Raji (cell line): Measurements from ENCODE around the gene RGS8.

ENCODE experiments used
- POLR2A ChIP-seq: IDR thresholded peaks from 2 replicates; pipeline ENCODE4 v1.6.1; 2011; ENCODE audit warnings: low read depth, low read length, control low read depth; ENCODE audit not compliant: insufficient read depth

The RGS8 gene, protein sequence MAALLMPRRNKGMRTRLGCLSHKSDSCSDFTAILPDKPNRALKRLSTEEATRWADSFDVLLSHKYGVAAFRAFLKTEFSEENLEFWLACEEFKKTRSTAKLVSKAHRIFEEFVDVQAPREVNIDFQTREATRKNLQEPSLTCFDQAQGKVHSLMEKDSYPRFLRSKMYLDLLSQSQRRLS

DNA sequence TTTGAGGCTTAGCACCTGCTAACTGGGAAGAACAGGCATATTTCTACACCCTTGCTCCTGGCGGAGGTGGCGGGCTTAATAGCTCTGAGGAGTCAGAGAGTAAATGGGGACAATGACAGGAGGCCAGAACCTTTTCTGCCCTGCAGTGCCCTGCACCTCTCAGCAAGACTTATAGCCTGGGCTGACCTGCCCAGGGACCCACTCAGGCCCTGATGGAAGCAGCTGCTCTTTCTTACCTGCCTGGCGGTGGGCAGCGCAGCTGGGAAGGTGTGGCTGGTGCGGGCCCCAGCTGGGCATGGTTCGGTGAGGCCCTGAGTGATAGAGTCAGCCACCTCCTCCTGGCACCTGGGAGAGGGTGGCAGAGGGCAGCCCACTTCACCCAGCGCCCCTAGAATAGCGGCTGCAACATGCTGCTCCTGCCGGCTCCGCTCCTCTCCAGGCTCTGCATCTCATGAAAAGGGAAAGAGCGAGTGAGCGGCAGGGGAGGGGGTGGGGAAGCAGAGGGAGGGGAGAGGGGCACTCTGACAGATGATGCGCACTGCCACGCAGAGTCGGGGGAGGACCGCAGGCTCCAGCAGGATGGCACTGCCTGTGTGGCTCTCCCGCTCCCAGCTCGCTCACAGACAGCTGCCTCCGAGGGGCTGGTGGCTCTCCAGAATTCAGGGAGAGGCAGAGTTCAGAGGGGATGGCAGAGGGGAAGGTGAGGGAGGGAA lies at the start of gene RGS8:
TSS of gene RGS8 (minus strand) at position 472 of the 713 bp plus-strand sequence. CDS start 14,938 bp downstream, outside the sequence.
- TF ChIP-seq POLR2A = no peak

DNA sequence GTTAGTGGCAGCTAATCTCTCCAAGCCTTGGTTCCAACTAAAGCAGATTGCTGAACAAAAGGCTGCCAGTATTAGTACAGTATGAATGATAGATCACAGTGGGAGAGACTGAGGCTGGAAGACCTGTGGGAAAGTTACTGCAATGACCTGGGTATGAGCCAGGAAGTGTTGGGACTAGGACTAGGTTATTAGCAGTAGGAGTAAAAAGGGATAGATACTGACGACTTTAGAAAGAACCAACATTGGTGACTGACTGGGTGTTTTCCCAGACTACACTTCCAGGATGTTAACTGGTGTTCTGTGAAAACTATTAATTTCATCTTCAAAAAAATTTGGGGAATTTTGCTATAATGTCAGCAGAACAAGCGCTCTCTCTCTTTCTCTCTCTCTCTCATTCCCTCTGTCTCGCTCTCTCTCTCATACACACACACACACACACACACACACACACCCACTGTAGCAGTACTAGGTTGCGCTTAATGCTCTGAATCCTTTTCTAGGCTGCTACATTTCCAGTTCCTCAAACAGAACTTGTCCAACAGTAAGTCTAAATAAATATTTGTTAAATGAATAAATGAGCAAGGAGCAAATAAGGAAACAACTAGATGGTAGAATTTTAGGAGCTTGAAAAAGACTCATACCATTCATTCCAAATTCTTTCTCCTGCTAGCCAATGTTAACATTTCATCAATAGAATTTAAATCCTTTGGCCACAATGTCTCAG lies 47.6 kb upstream of the RGS8 start:
- TF ChIP-seq POLR2A = no peak

DNA sequence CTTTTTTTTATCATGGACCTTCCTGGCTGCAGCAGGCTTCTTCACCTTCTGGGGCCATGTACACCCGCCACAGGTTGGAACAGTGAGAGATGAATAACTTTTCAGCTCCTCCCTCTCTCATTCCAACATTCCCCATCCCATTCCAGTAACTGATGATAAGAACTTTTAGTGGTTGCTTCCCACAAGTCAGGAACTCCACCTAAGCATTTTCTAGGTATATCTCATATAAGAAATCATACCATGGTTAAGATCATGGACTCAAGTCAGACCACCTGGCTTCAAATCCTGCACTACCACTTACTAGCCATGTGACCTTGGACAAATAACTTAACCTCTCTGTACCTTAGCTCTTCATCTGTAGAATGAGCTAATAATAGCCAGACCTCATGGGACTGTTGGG lies 42.5 kb upstream of the RGS8 start:
- TF ChIP-seq POLR2A = no peak

DNA sequence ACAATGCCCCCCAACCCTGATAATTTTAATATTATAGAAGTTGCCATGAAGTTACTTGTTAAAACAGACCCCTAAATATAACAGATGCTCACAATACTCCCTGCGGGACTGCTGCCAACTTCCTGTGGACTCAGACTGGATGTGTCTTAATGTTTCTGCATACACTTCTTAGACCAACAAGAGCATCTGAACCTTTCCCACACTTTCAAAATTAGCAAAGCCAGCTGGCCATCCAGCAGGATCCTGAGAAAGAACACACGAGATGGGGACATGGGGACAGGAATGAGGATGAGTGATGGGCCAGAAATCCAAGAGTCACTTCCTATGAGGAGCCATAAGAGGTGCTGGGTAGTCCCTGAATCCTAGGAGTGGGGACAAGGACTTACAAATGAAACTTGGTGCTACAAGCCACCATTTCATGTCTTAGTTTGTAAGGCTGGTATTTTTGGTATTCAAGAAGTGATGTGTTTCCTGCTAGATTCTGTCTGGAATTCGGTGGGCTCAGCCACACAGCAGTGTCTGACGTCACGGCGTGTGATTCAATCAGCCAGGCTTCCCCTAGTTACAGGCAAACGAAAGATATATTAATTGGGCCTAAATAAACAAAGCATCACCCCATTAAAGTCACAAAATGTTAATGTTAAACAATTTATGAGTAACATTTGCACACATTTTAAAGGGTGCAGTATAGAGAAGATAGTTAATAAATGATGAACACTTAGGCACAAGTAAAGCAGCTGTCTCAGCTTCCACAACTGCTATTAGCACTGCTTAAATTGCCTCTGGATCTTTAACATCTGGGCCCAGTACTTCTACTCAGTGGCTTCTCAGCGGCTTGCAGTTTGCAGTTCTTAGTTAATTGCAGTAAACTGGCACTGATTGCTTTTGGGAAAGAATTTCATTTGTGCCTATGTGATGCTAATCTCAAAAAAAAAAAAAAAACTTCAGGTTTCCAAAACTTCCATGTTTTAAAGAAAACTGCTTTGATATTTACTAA lies 41.2 kb upstream of the RGS8 start:
- no peak for TF ChIP-seq POLR2A

DNA sequence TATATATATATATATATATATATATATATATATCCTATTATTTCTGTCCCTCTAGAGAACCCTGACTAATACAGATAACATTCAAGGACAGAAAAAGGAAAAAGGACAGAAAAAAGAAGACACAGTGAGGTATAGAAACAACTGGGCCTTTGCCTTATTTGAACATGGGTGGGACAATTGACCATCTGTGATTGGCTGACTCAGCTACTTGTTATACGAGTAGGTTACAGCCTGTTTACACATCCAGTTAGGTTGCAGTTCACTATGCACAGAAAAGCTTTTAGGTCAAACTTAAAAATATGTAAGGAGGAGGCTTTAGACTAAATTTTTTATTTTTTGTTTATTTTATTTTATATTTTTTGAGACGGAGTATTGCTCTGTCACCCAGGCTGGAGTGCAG lies 39.8 kb upstream of the RGS8 start:
- no peak for TF ChIP-seq POLR2A

DNA sequence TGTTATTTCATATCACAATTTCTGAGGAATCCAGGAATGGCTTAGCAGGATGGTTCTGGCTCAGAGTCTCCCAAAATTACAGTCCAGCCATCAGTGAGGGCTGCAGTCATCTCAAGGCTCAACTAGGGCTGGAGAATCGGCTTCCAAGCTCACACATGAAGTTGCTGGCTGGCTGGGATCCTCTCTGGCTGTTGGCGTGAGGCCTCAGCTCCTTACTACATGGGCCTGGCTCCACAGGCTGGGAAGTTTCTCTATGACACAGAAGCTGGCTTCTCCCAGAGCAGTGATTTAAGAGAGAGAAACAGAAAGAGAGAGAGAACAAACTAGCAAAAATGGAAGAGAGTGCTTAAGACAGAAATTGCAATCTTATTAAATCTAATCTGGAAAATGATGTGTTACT lies 38.8 kb upstream of the RGS8 start:
- TF ChIP-seq POLR2A = no peak

DNA sequence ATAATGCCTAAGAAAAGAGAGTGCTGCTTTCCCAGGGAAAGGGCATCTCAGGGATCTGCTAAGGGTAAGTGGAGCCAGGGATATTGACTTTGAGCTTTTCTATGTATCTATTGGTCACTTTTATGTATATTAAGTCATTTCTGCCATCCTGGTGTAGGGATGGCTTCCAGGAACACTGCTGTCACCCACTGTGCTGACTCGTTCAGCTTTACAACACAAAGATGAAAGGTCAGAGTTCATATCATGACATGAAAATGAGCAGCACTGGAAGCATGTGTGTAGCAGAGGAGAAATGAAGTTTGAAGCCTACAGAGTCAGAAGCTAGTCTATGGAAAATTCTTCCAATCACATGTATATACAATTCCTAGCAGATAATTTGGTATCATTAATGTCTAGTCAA lies 37.1 kb upstream of the RGS8 start:
- TF ChIP-seq POLR2A = no peak

DNA sequence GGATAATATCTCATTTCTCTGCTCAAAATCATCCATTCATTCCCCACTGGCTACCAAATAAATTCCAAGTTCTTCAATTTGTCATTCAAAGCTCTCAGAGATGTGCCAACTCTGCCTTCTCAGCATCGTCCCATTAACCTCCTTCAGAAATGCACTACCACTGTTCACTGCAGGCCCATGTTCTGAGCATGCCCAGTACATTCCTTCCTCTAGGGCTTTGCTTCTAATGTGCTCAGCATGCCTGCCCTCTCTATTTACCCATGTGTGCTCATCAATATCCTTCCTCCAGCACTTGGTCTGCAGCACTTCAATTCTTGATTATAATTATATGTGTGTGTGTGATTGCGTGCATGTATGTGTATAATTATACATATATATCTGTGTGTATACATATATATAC lies 36.1 kb upstream of the RGS8 start:
- no peak for TF ChIP-seq POLR2A

DNA sequence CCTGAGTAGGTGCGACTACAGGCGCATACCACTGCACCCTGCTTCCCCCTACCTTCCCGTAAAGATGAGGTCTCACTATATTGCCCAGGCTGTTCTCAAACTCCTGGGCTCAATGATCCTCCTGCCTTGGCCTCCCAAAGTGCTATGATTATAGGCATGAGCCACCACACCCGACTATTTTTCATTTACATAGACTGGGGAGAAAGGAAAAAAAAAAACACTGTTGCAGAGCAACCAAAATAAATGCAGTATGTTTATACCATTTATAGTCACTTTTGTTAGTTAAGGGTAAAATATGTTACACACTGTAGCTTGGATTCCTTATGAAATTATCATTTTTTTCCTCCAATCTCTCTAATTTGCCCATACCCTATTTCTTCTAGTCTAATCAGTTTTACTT lies 35.2 kb upstream of the RGS8 start:
- TF ChIP-seq POLR2A = no peak

DNA sequence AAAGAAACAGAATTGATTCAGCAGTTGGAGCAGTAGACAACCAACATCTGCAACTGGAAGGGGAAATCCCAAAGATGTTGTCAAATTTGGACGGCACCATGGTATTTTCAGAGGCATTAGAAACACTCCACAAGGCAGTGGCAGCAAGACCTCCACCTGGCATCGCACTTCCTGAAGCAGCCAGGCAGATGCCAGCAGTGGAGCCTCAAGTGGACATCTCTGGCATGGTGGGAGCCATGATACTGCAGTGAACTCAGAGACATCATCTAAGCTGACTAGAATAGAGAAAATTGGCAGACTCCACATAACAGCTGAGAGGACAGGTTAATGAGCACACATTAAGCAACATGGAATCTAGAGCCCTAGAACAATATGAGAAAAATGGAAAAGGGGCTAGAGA lies 33.9 kb upstream of the RGS8 start:
- TF ChIP-seq POLR2A = no peak

DNA sequence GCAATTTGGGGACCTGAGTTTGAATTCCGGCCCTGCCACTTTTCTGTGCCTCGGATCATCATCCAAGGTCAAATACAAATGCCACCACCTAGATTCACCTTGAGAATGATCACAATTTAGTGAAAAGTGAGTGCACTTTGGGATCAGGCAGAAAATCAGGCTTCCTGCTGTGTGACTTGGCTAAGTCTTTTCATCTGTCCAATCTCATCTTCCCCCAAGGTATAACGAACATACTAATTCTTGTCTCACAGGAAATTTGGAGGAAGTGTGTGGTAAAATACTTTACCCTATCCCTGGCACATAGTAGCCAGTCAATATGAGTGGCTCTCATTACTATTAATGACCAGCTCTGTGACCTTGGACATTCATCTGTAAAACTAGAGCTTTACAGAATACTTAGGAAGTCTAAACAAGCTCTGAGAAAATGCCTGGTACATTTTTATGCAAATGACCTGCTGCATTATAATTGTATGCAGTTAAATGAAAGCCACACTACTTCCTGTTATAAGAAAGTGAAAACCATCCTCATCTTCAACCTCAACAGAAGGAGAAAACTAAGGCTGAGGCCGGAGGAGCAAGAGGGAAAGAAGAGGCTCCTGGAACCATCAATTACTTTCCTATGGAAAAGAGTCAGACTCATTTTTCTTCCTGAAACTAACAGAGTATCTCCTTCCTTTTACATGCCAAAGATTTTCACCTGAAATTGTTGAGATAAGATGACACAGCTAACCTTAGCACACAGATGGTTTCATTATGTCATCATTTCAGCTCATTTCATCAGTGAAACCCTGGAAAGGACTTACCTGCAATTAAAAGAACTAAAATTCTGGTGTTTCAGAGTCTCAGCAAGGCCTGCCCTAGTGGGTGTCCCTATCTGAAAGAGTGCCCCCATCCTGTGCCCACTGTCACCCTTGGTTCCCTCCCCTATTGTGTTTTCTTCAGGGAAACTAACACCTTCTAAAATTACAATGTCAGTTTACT lies 32.6 kb upstream of the RGS8 start:
- TF ChIP-seq POLR2A = no peak

DNA sequence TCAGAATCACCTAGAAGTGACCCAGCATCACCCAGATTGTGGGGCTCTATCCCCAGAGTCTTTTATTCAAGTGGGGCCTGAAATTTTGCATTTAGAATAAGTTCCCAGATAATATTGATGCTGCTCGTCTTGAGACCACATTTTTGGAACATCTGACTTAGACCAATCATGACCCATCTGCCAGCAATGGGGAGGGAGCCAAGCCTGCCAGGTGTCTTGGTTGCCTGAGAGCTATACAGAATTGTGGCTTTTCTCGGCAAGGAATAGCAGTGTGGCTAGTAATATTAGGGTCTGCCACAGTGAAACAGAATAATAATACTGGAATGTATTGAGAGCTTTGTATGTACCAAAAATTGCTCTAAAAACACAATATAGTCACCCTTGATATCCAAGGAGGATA lies 31.1 kb upstream of the RGS8 start:
- TF ChIP-seq POLR2A = no peak

DNA sequence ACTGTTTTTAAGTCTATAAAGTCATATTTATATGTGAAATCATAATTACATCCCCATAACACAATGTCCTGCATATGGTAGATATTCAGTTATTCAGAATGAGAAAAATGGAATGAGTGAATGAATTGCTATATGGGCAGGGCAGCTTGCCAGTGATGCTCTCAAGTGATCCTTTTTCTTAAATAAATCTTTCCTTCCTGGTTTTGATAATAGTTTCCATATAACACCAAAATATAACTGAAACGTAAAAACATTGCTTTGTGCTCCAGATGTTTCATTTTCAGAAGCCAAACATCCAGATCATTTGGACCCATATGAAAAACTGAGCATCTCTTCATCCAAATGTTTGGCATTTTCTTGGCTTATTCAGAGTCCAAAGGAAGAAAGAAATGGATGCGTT lies 30.2 kb upstream of the RGS8 start:
- TF ChIP-seq POLR2A = no peak

DNA sequence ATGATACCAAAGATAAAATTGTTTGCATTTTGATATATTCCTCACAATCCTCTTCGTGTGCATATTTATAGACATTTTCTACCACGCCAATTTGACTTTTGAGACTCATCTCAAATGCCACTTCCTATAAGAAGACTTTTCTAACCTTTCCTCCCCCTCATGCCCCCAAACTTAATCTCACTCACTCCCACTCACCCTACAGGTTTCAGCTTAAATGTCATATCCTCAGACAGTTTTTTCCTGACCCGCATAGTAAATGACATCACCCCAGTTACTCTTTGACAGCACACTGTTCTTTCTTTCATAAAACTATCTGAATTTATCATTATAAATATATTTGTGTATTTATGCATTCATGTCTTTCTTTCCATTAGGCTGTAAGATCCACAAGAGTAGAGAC lies 29.6 kb upstream of the RGS8 start:
- no peak for TF ChIP-seq POLR2A

DNA sequence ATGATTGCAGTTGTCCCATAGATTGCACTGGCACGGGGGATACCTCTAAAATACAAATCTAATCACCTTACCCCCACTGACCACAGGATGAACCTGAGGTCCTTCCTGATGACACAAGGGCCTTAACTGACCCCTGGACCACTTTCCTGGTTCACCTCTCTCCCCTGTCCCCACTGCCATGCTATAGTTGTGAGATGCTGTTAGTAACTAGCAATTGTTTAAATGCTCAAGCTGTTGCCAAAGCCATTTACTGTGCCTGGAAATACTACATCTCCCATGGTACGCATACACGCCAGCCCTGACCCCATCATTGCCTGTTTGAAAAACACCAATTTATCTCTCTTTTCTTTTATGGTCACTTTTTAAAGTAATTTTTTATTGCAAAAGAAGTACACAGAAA lies 29.1 kb upstream of the RGS8 start:
- TF ChIP-seq POLR2A = no peak

DNA sequence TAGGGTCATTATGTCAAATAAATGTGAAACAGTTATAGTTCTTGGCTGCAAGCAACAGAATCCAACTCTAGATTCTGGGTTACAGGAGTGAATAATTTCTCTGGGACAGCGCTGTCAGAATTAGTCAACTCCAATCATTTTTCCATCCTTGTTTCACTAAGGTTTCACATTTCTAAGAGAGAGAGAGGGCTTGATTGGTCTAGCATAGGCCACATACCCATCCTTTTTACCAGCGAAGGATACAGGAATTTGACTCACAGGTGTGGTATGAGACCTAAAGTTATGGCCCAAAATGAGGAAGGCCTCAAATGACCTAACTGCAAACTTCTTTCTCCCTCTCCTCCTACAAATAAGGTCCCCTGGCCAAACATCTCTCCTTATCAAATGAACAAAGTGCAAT lies 25.5 kb upstream of the RGS8 start:
- TF ChIP-seq POLR2A = no peak
